Stimulated activated CD4-positive, alpha-beta T cell treated with anti-CD3 and anti-CD28 coated beads, Interleukin-1b, Interleukin-23, amount 100 ng/mL, for 24 hours (primary cell): ENCODE results near the gene KRTAP12-2.
A peak's percentile ranks its signal among the peaks of the same experiment; 100 is the strongest.
"Not testable (repeated sequence)": the region's sequence is repeated elsewhere in the genome, so short reads cannot be mapped to it uniquely, and the experiment has no call there.

Experiments used
- DNase-seq, 4 experiments: peaks; one replicate each; pipeline ENCODE4 v3.0.0-alpha.2; 2020; ENCODE audit warnings: low read depth in 4 of 4, low spot score in 1 of 4

The KRTAP12-2 gene

GRCh38 chr21:44632067-44632466, 34.7 kb downstream of the KRTAP12-2 start:
- DNase-seq: no peak

DNA sequence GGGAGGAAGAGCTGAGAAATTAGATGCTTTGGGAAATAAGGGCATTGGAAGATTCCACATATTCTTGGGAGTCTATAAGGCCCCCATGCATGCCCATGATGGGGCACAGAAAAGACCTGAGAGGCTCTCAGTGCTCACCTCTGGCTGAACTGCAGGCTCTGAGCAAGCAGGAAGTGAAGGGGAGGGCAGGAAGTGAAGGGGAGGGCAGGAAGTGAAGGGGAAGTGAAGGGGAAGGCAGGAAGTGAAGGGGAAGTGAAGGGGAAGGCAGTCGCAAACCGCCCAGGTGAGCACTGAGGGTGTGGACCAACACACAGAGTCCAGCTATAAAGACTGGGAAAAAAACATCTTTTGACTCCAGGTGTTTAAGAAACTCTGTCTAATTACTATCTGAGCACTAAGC, 36.3 kb downstream of the KRTAP12-2 start:
- DNase-seq: no peak

DNA sequence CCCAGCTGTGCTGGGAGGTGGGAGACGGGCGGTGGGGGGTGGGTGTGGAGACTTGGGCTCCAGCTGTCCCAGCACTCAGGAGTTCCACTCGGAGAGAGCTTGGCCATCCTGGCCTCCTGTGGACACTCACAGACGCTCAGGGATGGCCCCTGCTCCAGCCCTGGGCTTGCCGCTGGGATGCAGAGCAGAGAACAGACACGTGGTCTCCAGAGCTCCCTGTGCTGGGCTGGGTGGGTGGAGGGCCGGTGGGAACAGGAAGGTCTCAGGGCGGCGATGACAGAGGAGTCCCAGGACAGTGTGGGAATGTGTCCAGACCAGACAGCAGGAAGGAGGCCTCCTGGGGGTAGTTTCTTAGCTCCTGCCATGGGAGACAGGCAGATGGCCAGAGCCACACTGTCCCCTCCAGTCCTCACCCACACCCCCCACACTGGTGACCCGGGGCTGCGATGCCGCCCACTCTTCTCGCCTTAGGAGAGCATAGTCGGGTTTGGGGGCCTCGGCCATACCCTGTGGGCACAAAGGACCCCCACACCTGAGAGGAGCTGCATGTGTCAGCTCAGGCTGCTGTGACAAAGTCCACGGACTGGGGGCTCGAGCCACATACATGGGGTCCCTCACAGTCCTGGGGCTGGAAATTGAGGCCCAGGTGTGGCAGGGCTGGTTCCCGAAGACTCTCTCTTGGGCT, 37.9 kb downstream of the KRTAP12-2 start:
- no peak for DNase-seq

- DNase-seq: not testable (repeated sequence)
Measured at GRCh38 chr21:44627831-44628233, 38.9 kb downstream of the KRTAP12-2 start.

DNA sequence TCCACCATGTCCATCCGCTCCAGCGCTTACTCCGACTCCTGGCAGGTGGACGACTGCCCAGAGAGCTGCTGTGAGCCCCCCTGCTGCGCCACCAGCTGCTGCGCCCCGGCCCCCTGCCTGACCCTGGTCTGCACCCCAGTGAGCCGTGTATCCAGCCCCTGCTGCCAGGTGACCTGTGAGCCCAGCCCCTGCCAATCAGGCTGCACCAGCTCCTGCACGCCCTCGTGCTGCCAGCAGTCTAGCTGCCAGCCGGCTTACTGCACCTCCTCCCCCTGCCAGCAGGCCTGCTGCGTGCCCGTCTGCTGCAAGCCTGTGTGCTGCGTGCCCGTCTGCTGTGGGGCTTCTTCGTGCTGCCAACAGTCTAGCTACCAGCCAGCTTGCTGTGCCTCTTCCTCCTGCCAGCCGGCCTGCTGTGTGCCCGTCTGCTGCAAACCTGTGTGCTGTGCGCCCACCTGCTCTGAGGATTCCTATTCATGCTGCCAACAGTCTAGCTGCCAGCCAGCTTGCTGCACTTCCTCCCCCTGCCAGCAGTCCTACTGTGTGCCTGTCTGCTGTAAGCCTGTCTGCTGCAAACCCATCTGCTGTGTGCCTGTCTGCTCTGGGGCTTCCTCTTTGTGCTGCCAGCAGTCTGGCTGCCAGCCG, 39.4 kb downstream of the KRTAP12-2 start:
- DNase-seq: not testable (repeated sequence)

- DNase-seq: no peak
Measured at GRCh38 chr21:44626673-44627143, 40.0 kb downstream of the KRTAP12-2 start, which contains the start of gene KRTAP10-9. Gene KRTAP10-9, plus strand, starts transcription at chr21:44627093. Its CDS starts 79 bp downstream, at chr21:44627172.

DNA sequence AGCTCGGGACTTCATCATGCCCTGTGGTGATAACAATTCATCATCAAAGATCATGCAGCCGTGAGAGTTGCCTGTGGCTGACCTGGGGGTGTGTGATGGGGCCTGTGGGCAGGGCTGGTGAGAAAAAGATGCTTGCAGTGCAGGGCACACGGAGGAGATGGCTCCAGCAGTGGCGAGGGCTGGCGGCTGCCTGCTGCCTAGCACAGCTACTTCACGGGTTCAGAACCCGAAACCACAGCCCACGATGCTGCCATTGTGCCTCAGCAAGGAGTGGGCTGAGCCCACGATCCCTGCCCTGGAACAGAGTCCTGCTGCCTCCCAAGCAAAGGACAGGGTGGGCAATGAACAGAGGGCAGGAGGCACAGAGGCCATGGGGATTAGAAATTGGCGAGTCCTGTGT, 40.5 kb downstream of the KRTAP12-2 start:
- DNase-seq: no peak

- DNase-seq: no peak
Measured at GRCh38 chr21:44625756-44626155, 41.0 kb downstream of the KRTAP12-2 start.

GRCh38 chr21:44623575-44623974, 43.2 kb downstream of the KRTAP12-2 start:
- no peak for DNase-seq

DNA sequence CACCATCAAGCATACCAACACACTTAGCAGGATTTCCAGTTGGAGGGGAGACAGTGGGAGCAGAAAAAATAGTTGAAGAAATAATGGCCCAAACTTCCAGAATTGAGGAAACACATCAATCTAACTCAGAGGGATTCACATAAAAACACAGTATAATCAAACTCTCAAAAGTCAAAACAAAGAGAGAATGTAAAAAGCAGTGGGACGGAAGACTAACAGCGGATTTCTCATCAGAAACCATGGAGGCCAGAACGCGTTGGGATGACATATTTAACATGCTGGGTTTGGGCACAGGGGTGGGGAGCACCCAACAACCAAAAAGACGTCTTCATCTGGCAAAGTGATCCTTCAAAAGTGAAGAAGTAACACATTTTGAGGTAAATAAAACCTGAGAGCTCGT, 46.8 kb downstream of the KRTAP12-2 start:
- DNase-seq: no peak

DNA sequence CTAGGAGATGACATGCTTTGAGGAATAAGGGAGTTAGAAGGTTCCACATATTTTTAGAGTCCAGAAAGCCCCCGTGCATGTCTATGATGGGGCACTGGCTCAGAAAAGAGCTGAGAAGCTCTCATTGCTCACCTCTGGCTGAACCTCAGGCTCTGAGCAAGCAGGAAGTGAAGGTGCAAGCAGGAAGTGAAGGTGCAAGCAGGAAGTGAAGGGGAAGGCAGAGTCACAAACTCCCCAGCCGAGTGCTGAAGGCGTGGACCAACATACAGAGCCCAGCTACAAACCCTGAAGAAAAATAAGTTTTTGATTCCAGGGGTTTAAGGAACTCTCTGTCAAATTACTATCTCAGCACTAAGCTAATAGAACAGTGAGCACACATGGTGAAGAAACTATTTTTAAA, 47.8 kb downstream of the KRTAP12-2 start:
- peak; percentile 10 to 29 (median 21) for DNase-seq

DNA sequence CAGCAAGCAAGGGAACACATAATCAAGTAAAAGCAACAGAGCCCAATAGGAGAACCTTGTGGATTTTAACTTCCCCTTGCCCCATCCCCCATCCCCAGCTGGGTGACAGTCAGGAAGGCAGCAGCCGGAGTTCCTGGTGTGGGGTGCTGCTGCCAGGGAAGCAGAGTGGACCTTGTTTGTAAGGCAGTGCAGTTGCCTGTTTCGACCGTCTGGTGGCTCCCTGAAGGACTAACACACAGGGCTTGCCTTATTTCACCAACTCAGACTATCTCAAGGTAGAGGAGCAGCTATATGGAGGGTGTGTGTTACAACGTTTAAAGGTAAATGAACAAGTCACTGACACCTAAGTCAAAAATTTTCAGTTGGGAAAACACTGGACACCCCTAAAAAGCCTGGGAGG, 48.2 kb downstream of the KRTAP12-2 start:
- no peak for DNase-seq

GRCh38 chr21:44617071-44617501, 49.6 kb downstream of the KRTAP12-2 start:
- DNase-seq: no peak

DNA sequence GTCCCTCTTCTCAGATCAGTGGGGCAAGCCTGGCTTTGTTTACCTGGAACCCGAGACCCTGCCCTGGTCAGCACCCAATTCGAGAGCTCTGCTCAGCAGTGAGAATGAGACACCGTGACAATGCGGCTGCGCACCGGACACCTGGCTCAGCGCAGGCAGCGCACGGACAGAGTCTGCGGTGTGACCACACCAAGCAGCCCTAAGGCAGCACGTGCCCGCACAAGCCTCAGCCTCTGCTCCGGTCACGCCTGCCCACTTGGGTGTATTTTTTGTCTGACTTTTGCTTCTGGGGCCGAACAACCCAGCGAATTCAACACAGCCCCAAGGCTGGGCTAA, 50.2 kb downstream of the KRTAP12-2 start:
- no peak for DNase-seq
